ENCODE data around the gene DPP3.

DNA sequence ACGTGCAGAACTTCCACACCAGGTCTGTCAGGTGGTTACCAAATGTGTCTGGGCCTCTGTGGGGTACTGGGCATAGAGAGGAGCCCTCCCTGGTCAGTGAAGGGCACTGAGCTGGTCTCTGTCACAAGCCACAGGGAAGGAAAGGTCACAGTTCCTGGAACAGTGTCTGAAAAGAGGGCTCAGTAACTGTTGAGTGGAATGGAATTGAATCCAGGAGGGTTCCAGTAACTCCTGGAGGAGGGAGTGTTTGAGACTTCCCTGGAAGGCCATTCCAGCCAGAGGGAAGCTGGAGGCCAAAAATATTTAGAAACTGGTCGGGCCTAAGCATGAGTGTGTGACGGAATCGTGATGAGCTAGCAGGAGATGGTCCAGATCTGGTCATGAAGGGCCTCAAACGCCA lies 74.4 kb downstream of the DPP3 start:
- TF ChIP-seq, protein P1, sequence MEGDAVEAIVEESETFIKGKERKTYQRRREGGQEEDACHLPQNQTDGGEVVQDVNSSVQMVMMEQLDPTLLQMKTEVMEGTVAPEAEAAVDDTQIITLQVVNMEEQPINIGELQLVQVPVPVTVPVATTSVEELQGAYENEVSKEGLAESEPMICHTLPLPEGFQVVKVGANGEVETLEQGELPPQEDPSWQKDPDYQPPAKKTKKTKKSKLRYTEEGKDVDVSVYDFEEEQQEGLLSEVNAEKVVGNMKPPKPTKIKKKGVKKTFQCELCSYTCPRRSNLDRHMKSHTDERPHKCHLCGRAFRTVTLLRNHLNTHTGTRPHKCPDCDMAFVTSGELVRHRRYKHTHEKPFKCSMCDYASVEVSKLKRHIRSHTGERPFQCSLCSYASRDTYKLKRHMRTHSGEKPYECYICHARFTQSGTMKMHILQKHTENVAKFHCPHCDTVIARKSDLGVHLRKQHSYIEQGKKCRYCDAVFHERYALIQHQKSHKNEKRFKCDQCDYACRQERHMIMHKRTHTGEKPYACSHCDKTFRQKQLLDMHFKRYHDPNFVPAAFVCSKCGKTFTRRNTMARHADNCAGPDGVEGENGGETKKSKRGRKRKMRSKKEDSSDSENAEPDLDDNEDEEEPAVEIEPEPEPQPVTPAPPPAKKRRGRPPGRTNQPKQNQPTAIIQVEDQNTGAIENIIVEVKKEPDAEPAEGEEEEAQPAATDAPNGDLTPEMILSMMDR (IDR thresholded peaks at IDR 0.05), result no peak
- no peak for TF ChIP-seq POLR2A (IDR thresholded peaks at IDR 0.05; ENCODE audit: low read depth)

Data from esophagus muscularis mucosa (tissue), 3 donors.